Liver (tissue), 9 donors: ENCODE data around the gene SNRNP70. TPM values are rescaled to one million over a fixed set of nuclear protein-coding genes. Genes with fewer than 3 reads are reported as not detected.

ENCODE experiments used
- DNase-seq: peaks from one replicate; pipeline ENCODE4 v3.0.0-alpha.2; 2017; ENCODE audit warnings: low spot score
- H3K27ac ChIP-seq, 2 donors: one replicate each; pipeline ENCODE4 v1.7.0; 2013; ENCODE audit warnings: inconsistent platforms in 2 of 2, low read length in 2 of 2, control low read depth in 1 of 2, low read depth in 1 of 2, mild to moderate bottlenecking in 1 of 2
- H3K27me3 ChIP-seq, 4 donors: one replicate each; pipeline versions ENCODE4 v1.6.1 to v1.7.0; 2013; ENCODE audit warnings: low read length in 3 of 4, inconsistent platforms in 1 of 4, mild to moderate bottlenecking in 1 of 4, moderate library complexity in 1 of 4; ENCODE audit not compliant: control insufficient read depth in 4 of 4, insufficient read depth in 4 of 4
- H3K36me3 ChIP-seq, 4 donors: one replicate each; pipeline versions ENCODE4 v1.6.1 to v1.7.0; 2013; ENCODE audit warnings: low read length in 3 of 4, mild to moderate bottlenecking in 3 of 4, low read depth in 1 of 4, moderate library complexity in 1 of 4; ENCODE audit not compliant: control insufficient read depth in 4 of 4, insufficient read depth in 3 of 4
- H3K4me1 ChIP-seq, 4 donors: one replicate each; pipeline versions ENCODE4 v1.6.1 to v1.7.0; 2013; ENCODE audit warnings: low read length in 3 of 4, mild to moderate bottlenecking in 3 of 4, moderate library complexity in 1 of 4; ENCODE audit not compliant: control insufficient read depth in 4 of 4, insufficient read depth in 4 of 4
- H3K4me3 ChIP-seq, 3 donors: one replicate each; pipeline versions ENCODE4 v1.6.1 to v1.7.0; 2013; ENCODE audit warnings: low read length in 3 of 3, control low read depth in 1 of 3, low read depth in 1 of 3, mild to moderate bottlenecking in 1 of 3
- H3K9ac ChIP-seq, 2 donors: one replicate each; pipeline ENCODE4 v1.7.0; 2013; ENCODE audit warnings: low read length in 2 of 2, mild to moderate bottlenecking in 2 of 2, moderate library complexity in 2 of 2, control low read depth in 1 of 2, low read depth in 1 of 2
- H3K9me3 ChIP-seq, 4 donors: one replicate each; pipeline versions ENCODE4 v1.6.1 to v1.7.0; 2013; ENCODE audit warnings: low read length in 3 of 4; ENCODE audit not compliant: control insufficient read depth in 4 of 4
- CTCF ChIP-seq: fragments of 150-350 bp; IDR thresholded peaks from 2 replicates; pipeline ENCODE4 v1.5.1; 2017; ENCODE audit warnings: improper control_type of control experiment, low read depth, low read length; ENCODE audit not compliant: missing input control
- EGR1 ChIP-seq, 2 donors: IDR thresholded peaks; 2 replicates each; pipeline ENCODE4 v1.6.1; 2016 to 2018; ENCODE audit warnings: antibody characterized with exemption in 2 of 2, low read depth in 2 of 2
- FOXA1 ChIP-seq: IDR thresholded peaks from 2 replicates; pipeline ENCODE4 v1.6.1; 2016; ENCODE audit warnings: antibody characterized with exemption
- FOXA2 ChIP-seq: IDR thresholded peaks from 2 replicates; pipeline ENCODE4 v1.6.1; 2016; ENCODE audit warnings: antibody characterized with exemption
- GABPA ChIP-seq, 2 donors: IDR thresholded peaks in 1 of 2; conservative IDR thresholded peaks in 1 of 2; 2 replicates each; pipeline ENCODE4 v1.6.1; 2016; ENCODE audit warnings: antibody characterized with exemption in 2 of 2, mild to moderate bottlenecking in 1 of 2, moderate library complexity in 1 of 2
- HNF4A ChIP-seq, 2 donors: conservative IDR thresholded peaks; 2 replicates each; pipeline ENCODE4 v1.6.1; 2016; ENCODE audit warnings: antibody characterized with exemption in 2 of 2, mild to moderate bottlenecking in 2 of 2
- HNF4G ChIP-seq: IDR thresholded peaks from 2 replicates; pipeline ENCODE4 v1.6.1; 2016; ENCODE audit warnings: antibody characterized with exemption
- JUND ChIP-seq, 2 donors: IDR thresholded peaks; 2 replicates each; pipeline ENCODE4 v1.6.1; 2016; ENCODE audit warnings: antibody characterized with exemption in 2 of 2
- MAX ChIP-seq: IDR thresholded peaks from 2 replicates; pipeline ENCODE4 v1.6.1; 2016; ENCODE audit warnings: antibody characterized with exemption
- NR2F2 ChIP-seq: IDR thresholded peaks from 2 replicates; pipeline ENCODE4 v1.6.1; 2016; ENCODE audit warnings: antibody characterized with exemption
- RAD21 ChIP-seq, 2 donors: IDR thresholded peaks; 2 replicates each; pipeline ENCODE4 v1.6.1; 2016; ENCODE audit warnings: antibody characterized with exemption in 2 of 2, mild to moderate bottlenecking in 2 of 2
- RXRA ChIP-seq, 2 donors: IDR thresholded peaks; 2 replicates each; pipeline ENCODE4 v1.6.1; 2017 to 2018; ENCODE audit warnings: antibody characterized with exemption in 2 of 2, mild to moderate bottlenecking in 1 of 2
- SP1 ChIP-seq: IDR thresholded peaks from 2 replicates; pipeline ENCODE4 v1.6.1; 2018; ENCODE audit warnings: antibody characterized with exemption, mild to moderate bottlenecking
- TAF1 ChIP-seq: conservative IDR thresholded peaks from 2 replicates; pipeline ENCODE4 v1.6.1; 2016; ENCODE audit warnings: antibody characterized with exemption, mild to moderate bottlenecking
- YY1 ChIP-seq: IDR thresholded peaks from 2 replicates; pipeline ENCODE4 v1.6.1; 2016; ENCODE audit warnings: antibody characterized with exemption, mild to moderate bottlenecking
- WGBS: extraction: QIAGEN DNeasy Blood & Tissue Kit; methylation state at CpG from one replicate; pipeline ENCODE4 v1.1.7; 2013; 5-methylcytosine and 5-hydroxymethylcytosine counted together
- polyA plus RNA-seq, 2 donors: library from polyadenylated mRNA; stranded (reverse) in 1 of 2; unstranded in 1 of 2; fragments of 200-250 nt in 1 of 2; fragments of >200 nt in 1 of 2; fragmentation: Nextera tagmentation in 1 of 2; extraction: Ambion mirVana in 1 of 2; gene quantifications; one replicate each; pipeline versions ENCODE4 v1.2.1 to v1.2.3, GENCODE V29; 2013 to 2015
- total RNA-seq, 2 donors: library from RNA; depleted of rRNA; stranded (reverse); fragments of >200 nt; gene quantifications; one replicate each; pipeline ENCODE4 v1.2.3, GENCODE V29; 2014
- TF ChIP-seq, protein P1 (sequence below): IDR thresholded peaks from 2 replicates; pipeline ENCODE4 v1.6.1; 2016; ENCODE audit warnings: antibody characterized with exemption
- TF ChIP-seq, protein P2 (sequence below): IDR thresholded peaks from 2 replicates; pipeline ENCODE4 v1.6.1; 2016; ENCODE audit warnings: antibody characterized with exemption
- TF ChIP-seq, protein P3 (sequence below): IDR thresholded peaks from 2 replicates; pipeline ENCODE4 v1.6.1; 2016; ENCODE audit warnings: antibody characterized with exemption, mild to moderate bottlenecking
- donor health status: healthy.
- donor health status: healthy.
- donor health status: healthy.
- donor health status: healthy.
- donor health status: healthy.

Gene SNRNP70
- total and polyA plus RNA-seq, 4 donors = 34.2 to 166 (median 94.8) TPM

GRCh38 chr19:49092686-49093085 is 7.4 kb downstream of the SNRNP70 start:
- no peak for DNase-seq
- no peak overlapping the region for H3K27ac ChIP-seq
- H3K4me1 ChIP-seq = peaks cover 0 to 14% (median 4%) of the 10 kb centered on the region in 4 donors
- H3K36me3 ChIP-seq = peaks cover 18 to 57% (median 37%) of the 10 kb centered on the region in 4 donors
- TF ChIP-seq EGR1 (IDR thresholded peaks at IDR 0.05; ENCODE audit: low read depth in 2 of 2) (no peak), RAD21 (IDR thresholded peaks at IDR 0.05) (no peak), FOXA2 (no peak), TAF1 (no peak), MAX (no peak), HNF4A (conservative IDR thresholded peaks at IDR 0.05) (no peak), FOXA1 (no peak), HNF4G (no peak), RXRA (IDR thresholded peaks at IDR 0.05) (no peak), NR2F2 (no peak), JUND (IDR thresholded peaks at IDR 0.05) (no peak), YY1 (no peak), SP1 (no peak), GABPA (IDR thresholded peaks at IDR 0.05 in 1 of 2, conservative IDR thresholded peaks at IDR 0.05 in 1 of 2) (no peak), CTCF (no peak)
- TF ChIP-seq, protein P1, sequence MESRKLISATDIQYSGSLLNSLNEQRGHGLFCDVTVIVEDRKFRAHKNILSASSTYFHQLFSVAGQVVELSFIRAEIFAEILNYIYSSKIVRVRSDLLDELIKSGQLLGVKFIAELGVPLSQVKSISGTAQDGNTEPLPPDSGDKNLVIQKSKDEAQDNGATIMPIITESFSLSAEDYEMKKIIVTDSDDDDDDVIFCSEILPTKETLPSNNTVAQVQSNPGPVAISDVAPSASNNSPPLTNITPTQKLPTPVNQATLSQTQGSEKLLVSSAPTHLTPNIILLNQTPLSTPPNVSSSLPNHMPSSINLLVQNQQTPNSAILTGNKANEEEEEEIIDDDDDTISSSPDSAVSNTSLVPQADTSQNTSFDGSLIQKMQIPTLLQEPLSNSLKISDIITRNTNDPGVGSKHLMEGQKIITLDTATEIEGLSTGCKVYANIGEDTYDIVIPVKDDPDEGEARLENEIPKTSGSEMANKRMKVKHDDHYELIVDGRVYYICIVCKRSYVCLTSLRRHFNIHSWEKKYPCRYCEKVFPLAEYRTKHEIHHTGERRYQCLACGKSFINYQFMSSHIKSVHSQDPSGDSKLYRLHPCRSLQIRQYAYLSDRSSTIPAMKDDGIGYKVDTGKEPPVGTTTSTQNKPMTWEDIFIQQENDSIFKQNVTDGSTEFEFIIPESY = no peak
- TF ChIP-seq, protein P2, sequence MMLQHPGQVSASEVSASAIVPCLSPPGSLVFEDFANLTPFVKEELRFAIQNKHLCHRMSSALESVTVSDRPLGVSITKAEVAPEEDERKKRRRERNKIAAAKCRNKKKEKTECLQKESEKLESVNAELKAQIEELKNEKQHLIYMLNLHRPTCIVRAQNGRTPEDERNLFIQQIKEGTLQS = no peak
- TF ChIP-seq, protein P3, sequence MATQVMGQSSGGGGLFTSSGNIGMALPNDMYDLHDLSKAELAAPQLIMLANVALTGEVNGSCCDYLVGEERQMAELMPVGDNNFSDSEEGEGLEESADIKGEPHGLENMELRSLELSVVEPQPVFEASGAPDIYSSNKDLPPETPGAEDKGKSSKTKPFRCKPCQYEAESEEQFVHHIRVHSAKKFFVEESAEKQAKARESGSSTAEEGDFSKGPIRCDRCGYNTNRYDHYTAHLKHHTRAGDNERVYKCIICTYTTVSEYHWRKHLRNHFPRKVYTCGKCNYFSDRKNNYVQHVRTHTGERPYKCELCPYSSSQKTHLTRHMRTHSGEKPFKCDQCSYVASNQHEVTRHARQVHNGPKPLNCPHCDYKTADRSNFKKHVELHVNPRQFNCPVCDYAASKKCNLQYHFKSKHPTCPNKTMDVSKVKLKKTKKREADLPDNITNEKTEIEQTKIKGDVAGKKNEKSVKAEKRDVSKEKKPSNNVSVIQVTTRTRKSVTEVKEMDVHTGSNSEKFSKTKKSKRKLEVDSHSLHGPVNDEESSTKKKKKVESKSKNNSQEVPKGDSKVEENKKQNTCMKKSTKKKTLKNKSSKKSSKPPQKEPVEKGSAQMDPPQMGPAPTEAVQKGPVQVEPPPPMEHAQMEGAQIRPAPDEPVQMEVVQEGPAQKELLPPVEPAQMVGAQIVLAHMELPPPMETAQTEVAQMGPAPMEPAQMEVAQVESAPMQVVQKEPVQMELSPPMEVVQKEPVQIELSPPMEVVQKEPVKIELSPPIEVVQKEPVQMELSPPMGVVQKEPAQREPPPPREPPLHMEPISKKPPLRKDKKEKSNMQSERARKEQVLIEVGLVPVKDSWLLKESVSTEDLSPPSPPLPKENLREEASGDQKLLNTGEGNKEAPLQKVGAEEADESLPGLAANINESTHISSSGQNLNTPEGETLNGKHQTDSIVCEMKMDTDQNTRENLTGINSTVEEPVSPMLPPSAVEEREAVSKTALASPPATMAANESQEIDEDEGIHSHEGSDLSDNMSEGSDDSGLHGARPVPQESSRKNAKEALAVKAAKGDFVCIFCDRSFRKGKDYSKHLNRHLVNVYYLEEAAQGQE = no peak
- H3K4me3 ChIP-seq = no peak overlapping the region
- 96% methylated on average over 6 of the region's 6 CpGs for WGBS
- no peaks in the 10 kb centered on the region for H3K27me3 ChIP-seq
- H3K9ac ChIP-seq = no peak overlapping the region
- no peaks in the 10 kb centered on the region for H3K9me3 ChIP-seq
